Bronchial epithelial cell (primary cell): ENCODE measurements around the gene SLIT3. TPM values are rescaled to one million over a fixed set of nuclear protein-coding genes. Genes with fewer than 3 reads are reported as not detected.

ENCODE experiments used
- DNase-seq: peaks from one replicate; pipeline ENCODE4 v3.0.0-alpha.2; 2010; ENCODE audit warnings: low read depth
- FAIRE-seq: peaks from 2 replicates; lab custom pipeline; 2011; peaks lifted over from hg19 to GRCh38; lab: Jason Lieb, UNC
- H3K27me3 ChIP-seq: 2 replicates; pipeline ENCODE4 v1.5.1; 2011; ENCODE audit warnings: low read length; ENCODE audit not compliant: control insufficient read depth, insufficient read depth
- H3K36me3 ChIP-seq: 2 replicates; pipeline ENCODE4 v1.5.1; 2011; ENCODE audit warnings: low read length; ENCODE audit not compliant: control insufficient read depth, insufficient read depth
- H3K4me3 ChIP-seq: 2 replicates; pipeline ENCODE4 v1.5.1; 2011; ENCODE audit warnings: mild to moderate bottlenecking, low read depth, low read length, control low read depth
- CTCF ChIP-seq: IDR thresholded peaks from 2 replicates; pipeline ENCODE4 v1.5.1; 2011; ENCODE audit warnings: mild to moderate bottlenecking, moderate library complexity, low read length, control low read depth, inconsistent platforms; ENCODE audit not compliant: insufficient read depth, severe bottlenecking
- total RNA-seq: library from RNA; depleted of rRNA; stranded (reverse); fragments of >200 nt; gene quantifications from 2 replicates; pipeline ENCODE4 v1.2.1, GENCODE V29; 2014

Gene SLIT3
- total RNA-seq, 1 donor from 2014 or later, result 0.79 TPM

GRCh38 chr5:168778536-168778935 is 522.4 kb downstream of the SLIT3 start:
- no peak overlapping the region for H3K4me3 ChIP-seq
- H3K27me3 ChIP-seq, result no peaks in the 10 kb centered on the region
- TF ChIP-seq CTCF, result no peak
- no peak for FAIRE-seq
- no peak for DNase-seq
- no peaks in the 10 kb centered on the region for H3K36me3 ChIP-seq

GRCh38 chr5:168777651-168778050 is 523.3 kb downstream of the SLIT3 start:
- H3K27me3 ChIP-seq, result no peaks in the 10 kb centered on the region
- no peak for DNase-seq

DNA sequence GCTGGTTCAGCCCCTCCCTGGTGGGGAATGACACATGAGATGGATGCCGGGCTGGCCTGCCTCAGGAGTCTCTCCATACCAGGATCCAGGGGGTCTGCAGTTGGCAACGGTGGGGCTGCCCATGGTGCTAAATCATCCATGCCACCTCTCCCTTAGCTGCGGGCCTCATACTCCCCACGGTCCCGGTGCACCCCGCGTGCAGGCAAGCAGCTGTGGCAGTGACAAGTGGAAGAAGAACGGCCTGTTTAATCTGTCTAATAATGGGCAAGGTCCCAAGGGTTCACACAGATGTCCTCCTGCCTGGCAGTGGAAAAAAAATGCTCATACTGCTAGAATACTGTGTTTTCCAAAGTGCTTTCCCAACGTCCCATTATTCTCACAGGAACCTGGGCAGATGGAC is 524.9 kb downstream of the SLIT3 start:
- H3K36me3 ChIP-seq, result no peaks in the 10 kb centered on the region
- no peak for TF ChIP-seq CTCF
- FAIRE-seq, result no peak

More at GRCh38 chr5:168777651-168778050, 523.3 kb downstream of the SLIT3 start:
- Histone ChIP-seq H3K4me3 (no peak overlapping the region), H3K36me3 (no peaks in the 10 kb centered on the region)
- no peak for FAIRE-seq
- no peak for TF ChIP-seq CTCF

DNA sequence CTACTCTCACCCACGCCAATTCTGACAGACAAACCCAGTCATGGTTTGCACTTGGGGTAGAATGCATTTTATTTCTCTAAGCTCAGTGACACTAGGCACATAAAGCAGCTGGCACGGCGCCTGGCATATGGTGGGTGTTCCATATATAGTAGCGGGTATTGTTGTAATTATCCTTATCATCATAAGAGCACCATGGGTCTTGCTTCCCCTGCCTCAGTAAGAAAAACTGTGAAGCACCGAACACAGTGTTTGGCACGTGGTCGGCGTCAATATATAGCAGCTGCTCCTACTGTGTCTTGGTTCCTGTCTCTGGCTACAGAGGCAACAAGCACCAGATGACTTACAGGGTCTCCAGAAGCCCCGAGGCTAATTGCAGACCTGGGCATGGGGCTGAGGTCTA is 527.7 kb downstream of the SLIT3 start:
- Histone ChIP-seq H3K4me3 (no peak overlapping the region), H3K36me3 (no peaks in the 10 kb centered on the region), H3K27me3 (no peaks in the 10 kb centered on the region)
- TF ChIP-seq CTCF, result no peak
- FAIRE-seq, result no peak
- no peak for DNase-seq

More for the DNA sequence above, 524.9 kb downstream of the SLIT3 start:
- no peak for DNase-seq
- H3K4me3 ChIP-seq, result no peak overlapping the region
- H3K27me3 ChIP-seq, result no peaks in the 10 kb centered on the region

DNA sequence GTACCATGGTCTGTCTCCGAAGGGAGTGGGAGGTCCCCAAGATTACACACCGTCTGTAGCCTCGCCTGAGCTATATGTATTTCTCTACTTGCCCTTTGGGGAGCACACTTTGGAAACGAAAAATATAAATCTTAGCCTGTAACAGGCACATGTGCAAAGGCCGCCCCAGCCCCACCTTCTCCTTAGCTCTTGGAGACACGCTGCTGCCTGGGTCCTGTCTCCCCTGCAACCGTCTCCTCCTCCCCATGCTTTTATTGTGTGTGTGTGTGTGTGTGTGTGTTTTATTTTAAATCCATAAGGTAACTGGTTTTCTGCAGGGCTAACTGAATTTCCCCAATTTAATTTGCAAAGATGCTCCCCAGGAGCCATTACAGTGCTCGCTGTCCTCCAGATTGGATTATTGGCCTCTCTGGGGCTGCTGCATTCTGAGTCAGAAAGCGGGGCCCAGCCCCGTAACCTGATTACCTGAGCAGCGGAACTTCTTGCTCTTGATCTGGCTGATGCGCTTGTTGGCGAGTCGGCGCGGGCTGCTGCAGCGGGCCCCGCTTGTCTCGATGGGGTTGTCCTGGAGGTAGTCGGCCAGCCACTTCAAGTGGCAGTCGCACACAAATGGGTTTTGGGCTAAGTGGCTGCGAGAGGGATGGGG is 528.5 kb downstream of the SLIT3 start:
- no peaks in the 10 kb centered on the region for H3K36me3 ChIP-seq
- DNase-seq (no peak), FAIRE-seq (no peak)
- no peak for TF ChIP-seq CTCF
- no peak overlapping the region for H3K4me3 ChIP-seq
- H3K27me3 ChIP-seq, result no peaks in the 10 kb centered on the region

GRCh38 chr5:168771678-168772077 is 529.3 kb downstream of the SLIT3 start:
- Histone ChIP-seq H3K36me3 (no peaks in the 10 kb centered on the region), H3K27me3 (no peaks in the 10 kb centered on the region), H3K4me3 (no peak overlapping the region)
- DNase-seq (no peak), FAIRE-seq (no peak)
- TF ChIP-seq CTCF, result no peak
